HG03432 (cell line): ENCODE measurements around the gene PPA2.
A peak's percentile ranks its signal among the peaks of the same experiment; 100 is the strongest.
"Not testable (repeated sequence)": the region's sequence is repeated elsewhere in the genome, so short reads cannot be mapped to it uniquely, and the experiment has no call there.

Source experiments
- ATAC-seq: cut with Tn5 transposase; IDR thresholded peaks from one replicate; pipeline ENCODE4 v1.9.1; 2021; ENCODE audit warnings: mild to moderate bottlenecking, moderate library complexity; ENCODE audit not compliant: unreplicated experiment

PPA2 gene

GRCh38 chr4:105473324-105474098, at the start of gene PPA2:
TSS of gene PPA2 (minus strand) at chr4:105474062. CDS start at chr4:105474050, 12 bp downstream.
- peak; percentile 90 for ATAC-seq

- peak; percentile 81 for ATAC-seq
Observed at GRCh38 chr4:105520819-105521790, 47.2 kb upstream of the PPA2 start.

GRCh38 chr4:105510245-105510644, 36.4 kb upstream of the PPA2 start:
- ATAC-seq, result no peak

GRCh38 chr4:105509714-105510113, 35.9 kb upstream of the PPA2 start:
- peak; percentile 39 for ATAC-seq

GRCh38 chr4:105509291-105509690, 35.4 kb upstream of the PPA2 start:
- ATAC-seq, result peak; percentile 94

- no peak for ATAC-seq
Observed at GRCh38 chr4:105504744-105505143, 30.9 kb upstream of the PPA2 start.

GRCh38 chr4:105503484-105503883, 29.6 kb upstream of the PPA2 start:
- ATAC-seq, result no peak

GRCh38 chr4:105496899-105497298, 23.0 kb upstream of the PPA2 start:
- ATAC-seq, result no peak

- ATAC-seq, result no peak
Observed at GRCh38 chr4:105495667-105496066, 21.8 kb upstream of the PPA2 start.

GRCh38 chr4:105490523-105490922, 16.7 kb upstream of the PPA2 start:
- peak; percentile 42 for ATAC-seq

GRCh38 chr4:105483840-105484239, 10.0 kb upstream of the PPA2 start:
- no peak for ATAC-seq

GRCh38 chr4:105474099-105474518, 247 bp upstream of the PPA2 start:
- peak; percentile 3 for ATAC-seq

- ATAC-seq, result peak; percentile 29
Observed at GRCh38 chr4:105472871-105473323, 965 bp downstream of the PPA2 start.

GRCh38 chr4:105471566-105472176, 2.2 kb downstream of the PPA2 start:
- peak; percentile 28 for ATAC-seq

GRCh38 chr4:105470766-105471165, 3.1 kb downstream of the PPA2 start:
- no peak for ATAC-seq

- no peak for ATAC-seq
Observed at GRCh38 chr4:105469736-105470135, 4.1 kb downstream of the PPA2 start.

GRCh38 chr4:105466580-105466979, 7.3 kb downstream of the PPA2 start:
- no peak for ATAC-seq

GRCh38 chr4:105464563-105464962, 9.3 kb downstream of the PPA2 start:
- ATAC-seq, result not testable (repeated sequence)

- no peak for ATAC-seq
Observed at GRCh38 chr4:105462576-105462975, 11.3 kb downstream of the PPA2 start.

- ATAC-seq, result no peak
Observed at GRCh38 chr4:105461621-105462382, 12.1 kb downstream of the PPA2 start.
